GM10266 (cell line): ENCODE measurements around the gene MRPL44.

Experiments
- DNase-seq: peaks from one replicate; pipeline ENCODE4 v3.0.0; 2012; ENCODE audit errors: extremely low spot score
- TF ChIP-seq, protein P1 (sequence below): IDR thresholded peaks from 2 replicates; pipeline ENCODE4 v1.5.1; 2012; ENCODE audit warnings: mild to moderate bottlenecking, low read depth; ENCODE audit not compliant: control insufficient read depth, insufficient read depth; ENCODE audit errors: missing control alignments

The MRPL44 gene

DNA sequence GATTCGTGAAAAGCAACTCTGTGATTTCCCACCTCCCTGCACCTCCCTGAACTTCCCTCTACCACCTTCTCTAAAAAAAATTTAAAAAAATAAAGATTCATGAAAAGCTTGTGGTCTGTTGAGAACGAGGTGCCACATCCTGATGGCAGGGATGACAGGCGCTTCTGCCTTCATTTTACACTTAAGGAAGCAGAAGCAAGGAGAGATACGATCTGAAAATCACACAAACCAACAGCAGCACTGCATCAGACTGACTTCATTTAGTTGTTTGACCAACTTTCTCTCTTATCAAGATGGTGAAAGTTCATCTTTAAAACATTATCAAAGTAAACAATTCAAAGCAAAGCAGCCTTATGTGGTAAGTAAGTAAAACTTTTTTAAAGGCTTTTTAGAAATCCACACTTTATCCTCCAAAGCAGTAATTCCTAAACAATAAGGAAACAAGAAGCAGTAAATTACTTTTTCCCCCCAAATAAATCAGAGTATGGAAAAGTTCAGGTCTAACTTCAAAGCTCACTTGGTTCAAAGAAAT, 27.6 kb upstream of the MRPL44 start:
- no peak for DNase-seq
- TF ChIP-seq, protein P1, sequence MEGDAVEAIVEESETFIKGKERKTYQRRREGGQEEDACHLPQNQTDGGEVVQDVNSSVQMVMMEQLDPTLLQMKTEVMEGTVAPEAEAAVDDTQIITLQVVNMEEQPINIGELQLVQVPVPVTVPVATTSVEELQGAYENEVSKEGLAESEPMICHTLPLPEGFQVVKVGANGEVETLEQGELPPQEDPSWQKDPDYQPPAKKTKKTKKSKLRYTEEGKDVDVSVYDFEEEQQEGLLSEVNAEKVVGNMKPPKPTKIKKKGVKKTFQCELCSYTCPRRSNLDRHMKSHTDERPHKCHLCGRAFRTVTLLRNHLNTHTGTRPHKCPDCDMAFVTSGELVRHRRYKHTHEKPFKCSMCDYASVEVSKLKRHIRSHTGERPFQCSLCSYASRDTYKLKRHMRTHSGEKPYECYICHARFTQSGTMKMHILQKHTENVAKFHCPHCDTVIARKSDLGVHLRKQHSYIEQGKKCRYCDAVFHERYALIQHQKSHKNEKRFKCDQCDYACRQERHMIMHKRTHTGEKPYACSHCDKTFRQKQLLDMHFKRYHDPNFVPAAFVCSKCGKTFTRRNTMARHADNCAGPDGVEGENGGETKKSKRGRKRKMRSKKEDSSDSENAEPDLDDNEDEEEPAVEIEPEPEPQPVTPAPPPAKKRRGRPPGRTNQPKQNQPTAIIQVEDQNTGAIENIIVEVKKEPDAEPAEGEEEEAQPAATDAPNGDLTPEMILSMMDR: no peak

DNA sequence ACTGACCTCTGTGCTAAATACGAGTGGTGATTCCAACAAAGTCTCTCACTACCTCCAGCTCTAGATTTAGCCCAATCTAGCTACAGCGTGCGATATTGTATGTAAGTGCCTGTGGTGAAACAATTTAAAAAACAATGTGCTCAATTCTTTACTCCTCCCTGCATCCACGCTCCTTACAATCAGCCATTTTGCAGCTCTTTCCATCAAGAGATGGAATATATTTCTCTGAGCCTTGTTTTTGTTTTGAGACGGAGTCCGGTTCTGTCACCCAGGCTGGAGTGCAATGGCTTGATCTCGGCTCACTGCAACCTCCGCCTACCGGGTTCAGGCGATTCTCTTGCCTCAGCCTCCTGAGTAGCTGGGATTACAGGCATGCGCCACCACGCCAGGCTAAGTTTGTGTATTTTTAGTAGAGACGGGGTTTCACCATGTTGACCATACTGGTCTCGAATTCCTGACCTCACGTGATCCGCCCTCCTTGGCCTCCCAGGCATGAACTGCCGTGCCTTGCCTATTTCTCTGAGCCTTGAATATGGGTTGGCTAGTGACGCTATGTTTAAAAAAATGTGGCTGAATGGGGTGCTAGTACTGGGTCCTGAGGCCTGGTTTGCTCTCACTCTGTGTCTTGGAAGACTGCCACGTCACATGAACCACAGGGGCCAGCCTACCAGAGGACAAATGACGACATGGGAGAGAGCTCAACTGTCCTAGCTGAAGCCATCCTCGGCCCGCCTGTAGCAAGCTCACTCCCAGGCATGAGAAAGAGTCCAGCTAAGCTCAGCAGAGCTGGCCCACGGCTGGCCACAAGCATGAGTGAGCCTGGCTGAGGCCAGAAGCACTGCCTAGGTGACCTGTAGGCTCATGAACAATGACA, 26.9 kb upstream of the MRPL44 start:
- DNase-seq: no peak
- TF ChIP-seq, protein P1: no peak

DNA sequence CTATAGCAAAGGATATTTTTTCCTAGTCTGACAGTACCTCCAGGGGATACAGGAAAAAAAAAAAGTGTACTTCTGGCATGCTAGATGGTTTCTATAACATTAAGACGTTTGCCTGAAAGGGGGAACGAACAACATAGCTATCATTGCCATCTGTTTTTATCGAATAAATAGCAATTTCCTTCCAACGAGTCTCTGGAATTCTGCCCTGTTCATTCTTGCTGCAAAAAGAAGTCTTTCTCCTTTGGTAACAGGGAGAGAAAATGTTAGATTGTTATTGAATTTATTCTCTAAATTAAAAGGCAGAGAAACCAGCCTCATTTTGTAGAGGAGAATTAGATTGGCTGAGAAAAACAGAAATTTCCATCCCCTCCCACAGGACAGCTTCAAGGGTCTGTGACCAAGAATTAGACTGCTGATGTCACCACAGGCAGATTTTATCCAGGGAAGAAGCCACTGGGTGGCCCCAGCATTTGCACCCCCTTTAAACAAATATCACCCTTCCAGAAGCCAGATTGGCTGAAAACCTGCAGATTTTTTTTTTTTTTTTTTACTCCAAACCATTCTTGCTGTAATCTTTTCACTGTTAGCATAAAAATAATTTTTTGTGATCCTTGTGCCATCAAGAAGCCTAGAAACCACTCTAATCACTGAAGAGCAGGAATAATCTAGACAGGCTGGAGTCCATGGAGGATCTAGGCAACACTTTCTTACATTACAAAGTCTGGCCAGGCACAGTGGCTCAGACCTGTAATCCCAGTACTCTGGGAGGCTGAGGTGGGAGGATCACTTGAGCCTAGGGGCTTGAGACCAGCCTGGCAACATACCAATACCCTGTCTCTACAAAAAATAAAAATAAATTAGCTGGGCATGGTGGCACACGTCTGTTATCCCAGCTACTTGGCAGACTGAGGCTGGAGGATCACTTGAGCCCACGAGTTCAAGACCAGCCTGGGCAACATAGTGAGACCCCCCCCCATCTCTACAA, 24.2 kb upstream of the MRPL44 start:
- DNase-seq: no peak
- TF ChIP-seq, protein P1: no peak

DNA sequence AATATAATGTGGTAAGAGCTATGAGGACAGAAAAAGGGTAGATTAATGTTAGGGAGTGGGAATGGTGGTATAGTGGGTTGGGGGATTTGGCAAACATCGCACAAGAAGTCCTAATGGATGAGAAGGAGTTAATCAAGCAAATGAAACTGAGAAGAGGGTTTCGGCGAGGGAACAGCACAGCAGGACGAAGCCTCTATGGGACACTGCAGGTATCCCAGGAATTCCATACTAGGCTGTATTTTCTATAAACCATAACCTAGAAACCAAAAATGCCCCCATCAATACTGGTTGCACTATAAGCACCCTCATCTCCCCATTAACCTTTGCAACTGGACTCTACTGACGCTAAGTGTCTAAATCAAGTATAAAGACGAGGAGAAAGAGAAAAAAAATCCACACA, 22.4 kb upstream of the MRPL44 start:
- no peak for DNase-seq
- TF ChIP-seq, protein P1: no peak

DNA sequence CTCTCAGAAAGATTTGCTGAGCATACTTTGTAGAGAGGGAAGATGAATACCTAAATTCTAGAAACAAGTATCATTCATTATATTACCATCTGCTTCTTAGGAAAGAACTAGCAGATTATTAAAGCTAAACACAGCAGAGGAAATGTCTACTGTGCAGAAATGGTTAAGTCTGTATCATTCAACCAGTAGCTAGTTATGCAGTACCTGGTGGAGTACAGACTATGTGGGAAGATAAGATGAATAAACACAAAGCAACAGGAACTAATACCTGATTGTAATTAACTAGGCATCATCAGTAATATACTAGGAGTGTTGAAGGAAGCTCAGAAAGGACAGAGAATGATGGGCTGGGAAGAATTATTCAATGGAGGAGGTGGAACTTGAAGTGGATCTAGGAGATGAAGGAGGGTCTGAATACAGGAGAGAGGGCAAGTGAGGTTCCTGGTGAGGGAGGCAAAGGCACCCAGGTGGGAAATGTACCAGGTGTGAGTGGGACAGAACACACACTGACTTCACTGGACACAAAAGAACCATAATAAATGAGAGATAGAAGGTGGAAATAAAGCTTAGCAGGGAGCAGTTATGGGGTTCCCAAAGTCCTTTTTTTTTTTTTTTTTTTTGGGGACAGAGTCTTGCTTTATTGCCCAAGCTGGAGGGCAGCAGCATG, 21.7 kb upstream of the MRPL44 start:
- no peak for DNase-seq
- TF ChIP-seq, protein P1: no peak

DNA sequence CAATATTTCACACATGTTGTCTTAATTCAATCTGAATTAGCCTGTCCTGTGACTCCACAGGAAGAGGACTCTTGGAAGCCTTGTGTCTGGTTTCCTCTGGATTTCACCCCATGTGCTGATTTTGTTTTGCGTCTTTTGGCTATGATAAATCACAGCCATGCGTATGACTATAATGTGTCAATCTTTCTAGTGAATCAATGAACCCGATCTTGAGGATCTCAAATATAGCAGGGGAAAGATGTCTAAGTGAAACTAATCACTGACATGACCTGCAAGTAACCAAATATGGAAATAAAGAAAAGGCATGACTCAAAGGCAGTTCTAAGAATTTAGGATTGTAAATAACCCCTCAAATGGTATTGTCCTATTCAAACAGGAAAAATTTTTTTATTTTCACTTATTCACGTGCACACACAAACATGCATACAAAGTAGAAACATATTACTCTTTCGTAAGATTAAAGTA, 20.4 kb upstream of the MRPL44 start:
- DNase-seq: no peak
- TF ChIP-seq, protein P1: no peak
